Activated CD8-positive, alpha-beta T cell treated with anti-CD3 and anti-CD28 coated beads for 36 hours (primary cell): ENCODE measurements around the gene PCGF1. TPM values are rescaled to one million over a fixed set of nuclear protein-coding genes. Genes with fewer than 3 reads are reported as not detected.

Experiments
- ATAC-seq: fragments of 200-7000 bp; cut with Tn5 transposase; one replicate; pipeline ENCODE4 v1.10.0; 2021; ENCODE audit warnings: mild to moderate bottlenecking, moderate library complexity
- CTCF ChIA-PET: fragments of 350-600 bp; sonication (Branson Sonifier 250); formaldehyde crosslinking; loops from one replicate; lab custom pipeline; 2021; ENCODE audit warnings: antibody characterized with exemption; lab: Charles Lee
- POLR2A ChIA-PET: fragments of 350-600 bp; sonication (Branson Sonifier 250); formaldehyde crosslinking; loops from one replicate; lab custom pipeline; 2021; ENCODE audit warnings: antibody characterized with exemption; lab: Charles Lee
- DNase-seq: peaks from one replicate; pipeline ENCODE4 v3.0.0-alpha.2; 2020
- H3K27ac Mint-ChIP-seq: one replicate; pipeline ENCODE4 v1.8.0; 2021; ENCODE audit warnings: mild to moderate bottlenecking, mixed read lengths
- H3K27me3 Mint-ChIP-seq: one replicate; pipeline ENCODE4 v1.8.0; 2021; ENCODE audit warnings: mixed read lengths
- H3K36me3 Mint-ChIP-seq: one replicate; pipeline ENCODE4 v1.8.0; 2021; ENCODE audit warnings: low read depth, mixed read lengths
- H3K4me1 Mint-ChIP-seq: one replicate; pipeline ENCODE4 v1.8.0; 2021; ENCODE audit warnings: low read depth, mixed read lengths
- H3K4me3 Mint-ChIP-seq: one replicate; pipeline ENCODE4 v1.8.0; 2021; ENCODE audit warnings: mild to moderate bottlenecking, moderate library complexity, mixed read lengths
- H3K9me3 Mint-ChIP-seq: one replicate; pipeline ENCODE4 v1.8.0; 2021; ENCODE audit warnings: mixed read lengths
- CTCF ChIP-seq: fragments of 200-600 bp; IDR thresholded peaks from one replicate; pipeline ENCODE4 v1.8.0; 2022; ENCODE audit warnings: antibody characterized with exemption, mild to moderate bottlenecking
- intact Hi-C: fragments of 100-400 bp; cut with micrococcal nuclease; formaldehyde crosslinking; loops from one replicate; pipeline ENCODE4 v1.10.0; 2022
- total RNA-seq, 2 experiments: library from RNA; stranded (reverse); gene quantifications; one replicate each; pipeline ENCODE4 v1.2.3, GENCODE V29; 2021

The PCGF1 gene
- total RNA-seq, 2 experiments from 2014 or later = 16.1 to 21.1 TPM

- POLR2A ChIA-PET = interaction anchor here (0.7 to 4.8 kb wide), 8 partner anchors 10 to 76 kb away, joined by 3 to 21 read pairs (median 4); partner anchors contain the start of genes AUP1, CCDC142, HTRA2 and LBX2
- Mint-ChIP-seq H3K4me3 (no peak overlapping the region), H3K4me1 (peaks cover 31% of the 10 kb centered on the region), H3K27me3 (peaks cover 41% of the 10 kb centered on the region), H3K36me3 (peaks cover 16% of the 10 kb centered on the region), H3K27ac (no peak overlapping the region), H3K9me3 (no peaks in the 10 kb centered on the region)
- ATAC-seq = no peak
- TF ChIP-seq CTCF = no peak
- no peak for DNase-seq
- CTCF ChIA-PET = interaction anchor here (0.5 to 1.9 kb wide), 5 partner anchors 12 to 141 kb away, joined by 3 to 5 read pairs (median 3); partner anchors contain the start of gene C2orf81
- intact Hi-C loops = no loop called here
These were observed 2.8 kb upstream of the PCGF1 start for GRCh38 chr2:74510272-74510671.

GRCh38 chr2:74507926-74508520 lies 528 bp upstream of the PCGF1 start:
- TF ChIP-seq CTCF = no peak
- Mint-ChIP-seq H3K27me3 (peaks cover 43% of the 10 kb centered on the region), H3K36me3 (peaks cover 33% of the 10 kb centered on the region), H3K4me3 (peak overlapping the region; percentile 94), H3K4me1 (peaks cover 36% of the 10 kb centered on the region), H3K27ac (peak overlapping the region; percentile 99), H3K9me3 (no peaks in the 10 kb centered on the region)
- intact Hi-C loops = no loop called here
- POLR2A ChIA-PET = interaction anchor here (0.5 to 4.8 kb wide), 5 partner anchors 8 to 308 kb away, joined by 3 to 21 read pairs (median 4); partner anchors contain the start of genes AUP1, HTRA2, INO80B and LBX2
- CTCF ChIA-PET = interaction anchor here (1.0 to 3.4 kb wide), 6 partner anchors 9 to 83 kb away, joined by 3 to 27 read pairs (median 4); partner anchors contain the start of gene LBX2
- peak; percentile 7 for ATAC-seq
- peak; percentile 54 for DNase-seq

GRCh38 chr2:74505448-74506246 lies 1.8 kb downstream of the PCGF1 start:
- Mint-ChIP-seq H3K27me3 (peaks cover 46% of the 10 kb centered on the region), H3K4me3 (peak overlapping the region; percentile 12), H3K27ac (no peak overlapping the region), H3K9me3 (no peaks in the 10 kb centered on the region), H3K36me3 (peaks cover 33% of the 10 kb centered on the region), H3K4me1 (peaks cover 43% of the 10 kb centered on the region)
- intact Hi-C loops = no loop called here
- TF ChIP-seq CTCF = no peak
- CTCF ChIA-PET = interaction anchor here (0.9 to 3.4 kb wide), 4 partner anchors 9 to 82 kb away, joined by 3 to 27 read pairs (median 5); partner anchors contain the start of genes AUP1, HTRA2 and TLX2
- DNase-seq = no peak
- no peak for ATAC-seq
- POLR2A ChIA-PET = interaction anchor here (4.8 kb wide), 1 partner anchor 24 kb away, joined by 21 read pairs; the partner anchor contains the start of genes AUP1 and HTRA2

GRCh38 chr2:74504591-74504990 lies 2.9 kb downstream of the PCGF1 start:
- Mint-ChIP-seq H3K27ac (no peak overlapping the region), H3K27me3 (peaks cover 49% of the 10 kb centered on the region), H3K36me3 (peaks cover 33% of the 10 kb centered on the region), H3K4me3 (no peak overlapping the region), H3K9me3 (no peaks in the 10 kb centered on the region), H3K4me1 (peaks cover 43% of the 10 kb centered on the region)
- ATAC-seq (no peak), DNase-seq (no peak)
- POLR2A ChIA-PET = interaction anchor here (1.4 to 2.4 kb wide), 2 partner anchors 14 to 22 kb away, joined by 3 to 8 read pairs; partner anchors contain the start of genes CCDC142 and TTC31
- intact Hi-C loops = no loop called here
- CTCF ChIA-PET = interaction anchor here (1.0 to 2.1 kb wide), 7 partner anchors 22 to 113 kb away, joined by 3 to 16 read pairs (median 4); partner anchors contain the start of genes CCDC142, DQX1, TTC31 and WBP1
- no peak for TF ChIP-seq CTCF
